Effector CD8-positive, alpha-beta T cell (primary cell): ENCODE measurements around the gene YEATS4.

Experiments used
- DNase-seq: peaks from one replicate; lab custom pipeline; 2025; lab: John Stamatoyannopoulos, UW

The YEATS4 gene

GRCh38 chr12:69433653-69434052, 74.1 kb downstream of the YEATS4 start:
- no peak for DNase-seq

GRCh38 chr12:69435644-69436043, 76.1 kb downstream of the YEATS4 start:
- no peak for DNase-seq

GRCh38 chr12:69437073-69437472, 77.5 kb downstream of the YEATS4 start:
- DNase-seq, result no peak

- no peak for DNase-seq
These were observed 79.0 kb downstream of the YEATS4 start for GRCh38 chr12:69438539-69438938.

- DNase-seq, result no peak
These were observed 80.5 kb downstream of the YEATS4 start for GRCh38 chr12:69440016-69440415.
